B cell (primary cell): ENCODE measurements around the gene MC5R.

Experiments
- CTCF ChIP-seq: fragments of 200-600 bp; IDR thresholded peaks from one replicate; pipeline ENCODE4 v1.8.0; 2022; ENCODE audit warnings: antibody characterized with exemption, mild to moderate bottlenecking
- EZH2 ChIP-seq: IDR thresholded peaks from 2 replicates; pipeline ENCODE4 v1.6.1; 2012; ENCODE audit warnings: borderline replicate concordance, low read depth, mild to moderate bottlenecking, moderate library complexity, low read length; ENCODE audit not compliant: insufficient read depth, poor library complexity, severe bottlenecking

GRCh38 chr18:13810950-13811485, 12.9 kb upstream of the MC5R start:
- TF ChIP-seq CTCF (no peak), EZH2 (no peak)
